Measurements from ENCODE around the gene CCNY. TPM values are rescaled to one million over a fixed set of nuclear protein-coding genes. Genes with fewer than 3 reads are reported as not detected.

The CCNY gene
- total RNA-seq, 1 experiment from 2014 or later = 62.2 TPM

GRCh38 chr10:35580423-35580770, 244.1 kb downstream of the CCNY start:
- ChIA-PET CTCF (no interaction called here), POLR2A (no interaction called here), RAD21 (ENCODE audit: low non-redundant PET in 1 of 2, low total read pairs in 2 of 2, uncharacterized antibody in 2 of 2, unreplicated experiment in 2 of 2) (no interaction called here)
- Histone ChIP-seq H3K9me3 (ENCODE audit: control insufficient read depth in 1 of 2, insufficient read depth in 1 of 2, low read depth in 1 of 2, low read length in 2 of 2) (no peaks in the 10 kb centered on the region), H3K79me2 (ENCODE audit: insufficient read depth, low read length) (no peaks in the 10 kb centered on the region), H3K4me3 (replicated peaks in 1 of 2; ENCODE audit: low read depth in 1 of 2, low read length in 2 of 2) (no peak overlapping the region), H3K4me1 (ENCODE audit: control insufficient read depth in 1 of 2, insufficient read depth in 2 of 2, low read length in 2 of 2) (no peaks in the 10 kb centered on the region), H2AFZ (ENCODE audit: low read depth, low read length, poor library complexity, severe bottlenecking) (no peak overlapping the region), H4K20me1 (ENCODE audit: insufficient read depth) (no peaks in the 10 kb centered on the region), H3K9ac (ENCODE audit: low read length) (no peak overlapping the region), H3K4me2 (ENCODE audit: low read length) (no peak overlapping the region), H3K9me2 (ENCODE audit: insufficient read depth) (no peaks in the 10 kb centered on the region), H3K36me3 (ENCODE audit: control insufficient read depth in 1 of 2, insufficient read depth in 2 of 2, low read length in 2 of 2) (no peaks in the 10 kb centered on the region), H3K27ac (ENCODE audit: low read depth, low read length) (no peak overlapping the region), H3K27me3 (ENCODE audit: insufficient read depth, low read length) (no peaks in the 10 kb centered on the region)
- DNase-seq (ENCODE audit: low read depth, low spot score) (no peak), ATAC-seq (no peak)
- TF ChIP-seq REST (IDR thresholded peaks at IDR 0.05; ENCODE audit: low read depth) (no peak), JUND (IDR thresholded peaks at IDR 0.05) (no peak), ZBTB33 (IDR thresholded peaks at IDR 0.05; ENCODE audit: extremely low read depth, insufficient replicate concordance, low read length) (no peak), SIN3A (IDR thresholded peaks at IDR 0.05; ENCODE audit: low read depth) (no peak), YY1 (IDR thresholded peaks at IDR 0.05; ENCODE audit: extremely low read depth, insufficient replicate concordance, low read depth, low read length) (no peak), POLR2A (IDR thresholded peaks at IDR 0.05; ENCODE audit: borderline replicate concordance, extremely low read depth, insufficient read depth, insufficient read length) (no peak), CTCF (IDR thresholded peaks at IDR 0.05 in 2 of 3, conservative IDR thresholded peaks at IDR 0.05 in 1 of 3; ENCODE audit: borderline replicate concordance in 1 of 3, insufficient read depth in 1 of 3, low read depth in 2 of 3, low read length in 2 of 3) (no peak)
- intact Hi-C loops (cut with micrococcal nuclease) = no loop called here
- BruUV-seq (replicated peaks) = no TSS peak

All from HCT116 (cell line).